ENCODE measurements around the gene APOE. TPM values are rescaled to one million over a fixed set of nuclear protein-coding genes. Genes with fewer than 3 reads are reported as not detected.

The APOE gene
- total and polyA plus RNA-seq, 2 of the 13 experiments (the other 11 are each of a cell fraction or from before 2014, with no cell fraction given) = 1,328 to 1,470 TPM

GRCh38 chr19:44912854-44913253, 7.3 kb downstream of the APOE start (continued):
- TF ChIP-seq KDM4B (CRISPR knock-in tag; IDR thresholded peaks at IDR 0.05) (peak; percentile 74; the same call in 1 of the 2 replicates), ZNF776 (CRISPR knock-in tag; IDR thresholded peaks at IDR 0.05) (no peak), SALL2 (CRISPR knock-in tag; IDR thresholded peaks at IDR 0.05) (no peak), U2AF1 (optimal IDR thresholded peaks at IDR 0.05; ENCODE audit: low read depth, low read length) (no peak), ZFP41 (CRISPR knock-in tag; IDR thresholded peaks at IDR 0.05; ENCODE audit: borderline replicate concordance) (0 out of 2 replicates have a peak, but pooled peaks have one; percentile 40), ARID4A (CRISPR knock-in tag; IDR thresholded peaks at IDR 0.05; ENCODE audit: borderline replicate concordance) (peak; percentile 78; the same call in 1 of the 2 replicates), ZNF362 (CRISPR knock-in tag; IDR thresholded peaks at IDR 0.05; ENCODE audit: borderline replicate concordance) (peak; percentile 55; the same call in 1 of the 2 replicates), ZNF441 (CRISPR knock-in tag; IDR thresholded peaks at IDR 0.05; ENCODE audit: borderline replicate concordance) (no peak), HNRNPK (IDR thresholded peaks at IDR 0.05; ENCODE audit: low read depth, low read length, poor library complexity, severe bottlenecking) (no peak), MTF2 (CRISPR knock-in tag; IDR thresholded peaks at IDR 0.05; ENCODE audit: borderline replicate concordance) (no peak), ZNF24 (IDR thresholded peaks at IDR 0.05) (no peak), PAF1 (CRISPR knock-in tag; IDR thresholded peaks at IDR 0.05) (no peak), ZNF75D (CRISPR knock-in tag; IDR thresholded peaks at IDR 0.05; ENCODE audit: borderline replicate concordance) (no peak), ATF7 (IDR thresholded peaks at IDR 0.05) (no peak), ATF7 (CRISPR knock-in tag; IDR thresholded peaks at IDR 0.05) (peak; percentile 34; the same call in 1 of the 2 replicates), ZFP1 (CRISPR knock-in tag; IDR thresholded peaks at IDR 0.05) (0 out of 2 replicates have a peak, but pooled peaks have one; percentile 23), RNF219 (CRISPR knock-in tag; IDR thresholded peaks at IDR 0.05) (no peak), TCF12 (IDR thresholded peaks at IDR 0.05) (no peak), TCF12 (CRISPR knock-in tag; IDR thresholded peaks at IDR 0.05) (no peak), MLXIP (CRISPR knock-in tag; IDR thresholded peaks at IDR 0.05; ENCODE audit: borderline replicate concordance) (peak; percentile 23; the same call in 1 of the 2 replicates), PRPF4 (IDR thresholded peaks at IDR 0.05; ENCODE audit: low read depth, low read length, poor library complexity, severe bottlenecking) (no peak)

Data from HepG2 (cell line).